GM23338 (cell line): ENCODE results near the gene THRB. TPM values are rescaled to one million over a fixed set of nuclear protein-coding genes. Genes with fewer than 3 reads are reported as not detected.

Experiments used
- ATAC-seq: fragments of 200-7000 bp; cut with Tn5 transposase; 3 replicates; pipeline ENCODE4 v1.9.1; 2020
- DNase-seq: peaks from one replicate; pipeline ENCODE4 v3.0.0-alpha.2; 2015; ENCODE audit warnings: low spot score
- H2AFZ ChIP-seq: fragments of 200-600 bp; sonication (generic); 2 replicates; pipeline ENCODE4 v1.8.0; 2016; ENCODE audit warnings: antibody characterized with exemption, mild to moderate bottlenecking, moderate library complexity
- H3F3A ChIP-seq: fragments of 200-600 bp; sonication (generic); replicated peaks from 2 replicates; pipeline ENCODE4 v1.8.0; 2017; ENCODE audit warnings: antibody characterized with exemption, mixed run types, low read depth
- H3K27ac ChIP-seq: fragments of 200-600 bp; sonication (generic); 2 replicates; pipeline ENCODE4 v1.6.1; 2016; ENCODE audit warnings: low read depth
- H3K27me3 ChIP-seq: fragments of 200-600 bp; sonication (generic); 2 replicates; pipeline ENCODE4 v1.8.0; 2016; ENCODE audit warnings: mild to moderate bottlenecking, mixed run types, moderate library complexity; ENCODE audit not compliant: insufficient read depth
- H3K36me3 ChIP-seq: fragments of 200-600 bp; sonication (generic); 2 replicates; pipeline ENCODE4 v1.8.0; 2016; ENCODE audit warnings: mild to moderate bottlenecking; ENCODE audit not compliant: insufficient read depth
- H3K4me1 ChIP-seq: fragments of 200-600 bp; sonication (generic); 2 replicates; pipeline ENCODE4 v1.8.0; 2016; ENCODE audit warnings: mild to moderate bottlenecking, moderate library complexity; ENCODE audit not compliant: insufficient read depth
- H3K4me2 ChIP-seq: fragments of 200-600 bp; sonication (generic); 2 replicates; pipeline ENCODE4 v1.7.1; 2017; ENCODE audit warnings: mixed run types
- H3K4me3 ChIP-seq: fragments of 200-600 bp; sonication (generic); 2 replicates; pipeline ENCODE4 v1.6.1; 2016; ENCODE audit warnings: mixed run types
- H3K79me2 ChIP-seq: fragments of 200-600 bp; sonication (generic); replicated peaks from 2 replicates; pipeline ENCODE4 v1.8.0; 2017; ENCODE audit warnings: mild to moderate bottlenecking; ENCODE audit not compliant: insufficient read depth
- H3K9me2 ChIP-seq: fragments of 200-600 bp; sonication (generic); 2 replicates; pipeline ENCODE4 v1.8.0; 2017; ENCODE audit not compliant: insufficient read depth
- H4K20me1 ChIP-seq: fragments of 200-600 bp; sonication (generic); replicated peaks from 2 replicates; pipeline ENCODE4 v1.8.0; 2017; ENCODE audit warnings: mild to moderate bottlenecking; ENCODE audit not compliant: insufficient read depth
- H3K27ac Mint-ChIP-seq: 2 replicates; pipeline ENCODE4 v1.8.0; 2020; ENCODE audit warnings: inconsistent platforms, mild to moderate bottlenecking, moderate library complexity, mixed read lengths
- H3K27me3 Mint-ChIP-seq: 3 replicates; pipeline ENCODE4 v1.8.0; 2022; ENCODE audit warnings: low read depth, mild to moderate bottlenecking, moderate library complexity, mixed read lengths, inconsistent platforms; ENCODE audit not compliant: insufficient read depth, poor library complexity
- H3K36me3 Mint-ChIP-seq: 3 replicates; pipeline ENCODE4 v1.8.0; 2021; ENCODE audit warnings: low read depth, mild to moderate bottlenecking, inconsistent platforms, moderate library complexity, mixed read lengths
- H3K4me1 Mint-ChIP-seq: 3 replicates; pipeline ENCODE4 v1.8.0; 2020; ENCODE audit warnings: mild to moderate bottlenecking, inconsistent platforms, mixed read lengths
- H3K4me3 Mint-ChIP-seq: 3 replicates; pipeline ENCODE4 v1.8.0; 2021; ENCODE audit warnings: moderate library complexity, mild to moderate bottlenecking, inconsistent platforms, mixed read lengths
- H3K9me3 Mint-ChIP-seq: 3 replicates; pipeline ENCODE4 v1.8.0; 2020; ENCODE audit warnings: moderate library complexity, mild to moderate bottlenecking, inconsistent platforms, mixed read lengths
- CREB1 ChIP-seq: fragments of 250-450 bp; sonication (Bioruptor Pico); IDR thresholded peaks from 2 replicates; pipeline ENCODE4 v1.5.0; 2020; ENCODE audit warnings: low read depth, mild to moderate bottlenecking, moderate library complexity
- EZH2 ChIP-seq: fragments of 200-600 bp; sonication (generic); IDR thresholded peaks from one replicate; pipeline ENCODE4 v1.8.0; 2017; ENCODE audit warnings: antibody characterized with exemption, mild to moderate bottlenecking, low read depth; ENCODE audit not compliant: unreplicated experiment
- NANOG ChIP-seq: IDR thresholded peaks from 2 replicates; pipeline ENCODE4 v1.6.1; 2016; ENCODE audit warnings: antibody characterized with exemption, borderline replicate concordance
- STAT1 ChIP-seq: IDR thresholded peaks from one replicate; pipeline ENCODE4 v1.6.1; 2016; ENCODE audit warnings: antibody characterized with exemption; ENCODE audit not compliant: unreplicated experiment
- ZNF331 ChIP-seq: fragments of 250-450 bp; sonication (Bioruptor Pico); IDR thresholded peaks from 2 replicates; pipeline ENCODE4 v1.5.0; 2020; ENCODE audit warnings: low read depth, mild to moderate bottlenecking, moderate library complexity
- polyA plus RNA-seq: library from polyadenylated mRNA; unstranded; fragments of >200 nt; fragmentation: Nextera tagmentation; extraction: Ambion mirVana; gene quantifications from 2 replicates; pipeline ENCODE4 v1.2.1, GENCODE V29; 2016
- total RNA-seq: library from RNA; depleted of rRNA; stranded (reverse); fragments of >200 nt; shearing (Covaris generic); gene quantifications from 2 replicates; pipeline ENCODE4 v1.2.3, GENCODE V29; 2014
- TF ChIP-seq, protein P1 (sequence below), 2 experiments: fragments of 200-600 bp in 1 of 2; sonication (generic) in 1 of 2; conservative IDR thresholded peaks; 2 replicates each; pipeline versions ENCODE4 v1.5.1 to v1.6.1; 2016 to 2017; ENCODE audit warnings: antibody characterized with exemption in 2 of 2, low read depth in 2 of 2, mild to moderate bottlenecking in 2 of 2, moderate library complexity in 1 of 2
- TF ChIP-seq, protein P2 (sequence below): fragments of 250-450 bp; sonication (Bioruptor Pico); IDR thresholded peaks from 2 replicates; pipeline ENCODE4 v1.5.0; 2020; ENCODE audit warnings: mild to moderate bottlenecking, moderate library complexity
- TF ChIP-seq, protein P3 (sequence below): IDR thresholded peaks from one replicate; pipeline ENCODE4 v1.6.1; 2018; ENCODE audit warnings: antibody characterized with exemption; ENCODE audit not compliant: unreplicated experiment

Gene THRB
- total and polyA plus RNA-seq, 2 experiments from 2014 or later = 1.7 to 3.2 TPM

DNA sequence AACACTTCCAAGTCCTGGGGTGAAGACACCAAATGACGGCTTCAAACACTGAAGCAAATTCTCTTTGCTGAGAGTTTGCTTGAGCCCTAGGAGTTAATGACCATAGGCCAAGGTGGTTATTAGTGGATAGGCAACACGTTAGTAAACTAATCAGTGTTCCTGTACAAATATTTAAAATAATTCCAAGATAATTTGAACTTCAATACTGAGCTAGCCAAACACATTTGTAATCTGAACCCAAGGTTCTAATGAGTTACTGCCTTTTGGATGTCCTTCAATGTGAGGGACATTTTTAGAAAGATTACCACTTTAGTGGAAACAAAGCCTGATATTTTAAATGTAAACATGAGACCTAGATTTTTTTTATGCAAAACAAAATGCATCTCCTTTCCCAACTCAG is 94.6 kb downstream of the THRB start (continued):
- TF ChIP-seq, protein P1, sequence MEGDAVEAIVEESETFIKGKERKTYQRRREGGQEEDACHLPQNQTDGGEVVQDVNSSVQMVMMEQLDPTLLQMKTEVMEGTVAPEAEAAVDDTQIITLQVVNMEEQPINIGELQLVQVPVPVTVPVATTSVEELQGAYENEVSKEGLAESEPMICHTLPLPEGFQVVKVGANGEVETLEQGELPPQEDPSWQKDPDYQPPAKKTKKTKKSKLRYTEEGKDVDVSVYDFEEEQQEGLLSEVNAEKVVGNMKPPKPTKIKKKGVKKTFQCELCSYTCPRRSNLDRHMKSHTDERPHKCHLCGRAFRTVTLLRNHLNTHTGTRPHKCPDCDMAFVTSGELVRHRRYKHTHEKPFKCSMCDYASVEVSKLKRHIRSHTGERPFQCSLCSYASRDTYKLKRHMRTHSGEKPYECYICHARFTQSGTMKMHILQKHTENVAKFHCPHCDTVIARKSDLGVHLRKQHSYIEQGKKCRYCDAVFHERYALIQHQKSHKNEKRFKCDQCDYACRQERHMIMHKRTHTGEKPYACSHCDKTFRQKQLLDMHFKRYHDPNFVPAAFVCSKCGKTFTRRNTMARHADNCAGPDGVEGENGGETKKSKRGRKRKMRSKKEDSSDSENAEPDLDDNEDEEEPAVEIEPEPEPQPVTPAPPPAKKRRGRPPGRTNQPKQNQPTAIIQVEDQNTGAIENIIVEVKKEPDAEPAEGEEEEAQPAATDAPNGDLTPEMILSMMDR (conservative IDR thresholded peaks at IDR 0.05; ENCODE audit: low read depth in 2 of 2) = no peak
- TF ChIP-seq ZNF331 (CRISPR knock-in tag) = no peak

DNA sequence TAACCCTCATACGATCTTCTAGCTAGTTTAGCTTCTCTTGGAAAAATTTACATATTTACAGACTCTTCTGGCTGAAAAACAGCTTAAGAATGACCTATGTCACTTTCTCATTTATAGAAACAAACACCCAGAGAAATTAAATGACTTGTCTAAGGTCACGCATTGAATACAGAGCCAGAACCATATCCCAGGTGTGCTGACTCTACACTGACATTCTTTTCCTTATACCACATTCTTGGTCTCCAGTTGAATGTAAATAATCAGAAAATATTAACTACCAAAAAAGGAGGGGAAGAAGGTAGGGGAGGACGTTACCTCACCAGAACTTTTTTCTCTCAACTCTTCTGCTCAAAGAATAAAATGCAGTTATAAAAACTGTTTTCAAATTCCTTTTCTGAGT is 95.0 kb downstream of the THRB start:
- no peak for ATAC-seq
- Histone ChIP-seq H2AFZ (no peak overlapping the region), H3F3A (no peaks in the 10 kb centered on the region), H3K4me1 (peaks cover 8% of the 10 kb centered on the region; the same call in 1 of the 2 replicates), H3K27ac (no peak overlapping the region), H4K20me1 (no peaks in the 10 kb centered on the region), H3K27me3 (peaks cover 9% of the 10 kb centered on the region; the same call in 1 of the 2 replicates), H3K4me2 (no peak overlapping the region), H3K36me3 (no peaks in the 10 kb centered on the region), H3K79me2 (no peaks in the 10 kb centered on the region), H3K9me2 (no peaks in the 10 kb centered on the region; the same call in 1 of the 2 replicates), H3K4me3 (no peak overlapping the region)
- H3K4me1 Mint-ChIP-seq = peaks cover 21% of the 10 kb centered on the region
- TF ChIP-seq NANOG (no peak), EZH2 (no peak), ZNF331 (CRISPR knock-in tag) (no peak), STAT1 (no peak), CREB1 (no peak)
- TF ChIP-seq, protein P2, sequence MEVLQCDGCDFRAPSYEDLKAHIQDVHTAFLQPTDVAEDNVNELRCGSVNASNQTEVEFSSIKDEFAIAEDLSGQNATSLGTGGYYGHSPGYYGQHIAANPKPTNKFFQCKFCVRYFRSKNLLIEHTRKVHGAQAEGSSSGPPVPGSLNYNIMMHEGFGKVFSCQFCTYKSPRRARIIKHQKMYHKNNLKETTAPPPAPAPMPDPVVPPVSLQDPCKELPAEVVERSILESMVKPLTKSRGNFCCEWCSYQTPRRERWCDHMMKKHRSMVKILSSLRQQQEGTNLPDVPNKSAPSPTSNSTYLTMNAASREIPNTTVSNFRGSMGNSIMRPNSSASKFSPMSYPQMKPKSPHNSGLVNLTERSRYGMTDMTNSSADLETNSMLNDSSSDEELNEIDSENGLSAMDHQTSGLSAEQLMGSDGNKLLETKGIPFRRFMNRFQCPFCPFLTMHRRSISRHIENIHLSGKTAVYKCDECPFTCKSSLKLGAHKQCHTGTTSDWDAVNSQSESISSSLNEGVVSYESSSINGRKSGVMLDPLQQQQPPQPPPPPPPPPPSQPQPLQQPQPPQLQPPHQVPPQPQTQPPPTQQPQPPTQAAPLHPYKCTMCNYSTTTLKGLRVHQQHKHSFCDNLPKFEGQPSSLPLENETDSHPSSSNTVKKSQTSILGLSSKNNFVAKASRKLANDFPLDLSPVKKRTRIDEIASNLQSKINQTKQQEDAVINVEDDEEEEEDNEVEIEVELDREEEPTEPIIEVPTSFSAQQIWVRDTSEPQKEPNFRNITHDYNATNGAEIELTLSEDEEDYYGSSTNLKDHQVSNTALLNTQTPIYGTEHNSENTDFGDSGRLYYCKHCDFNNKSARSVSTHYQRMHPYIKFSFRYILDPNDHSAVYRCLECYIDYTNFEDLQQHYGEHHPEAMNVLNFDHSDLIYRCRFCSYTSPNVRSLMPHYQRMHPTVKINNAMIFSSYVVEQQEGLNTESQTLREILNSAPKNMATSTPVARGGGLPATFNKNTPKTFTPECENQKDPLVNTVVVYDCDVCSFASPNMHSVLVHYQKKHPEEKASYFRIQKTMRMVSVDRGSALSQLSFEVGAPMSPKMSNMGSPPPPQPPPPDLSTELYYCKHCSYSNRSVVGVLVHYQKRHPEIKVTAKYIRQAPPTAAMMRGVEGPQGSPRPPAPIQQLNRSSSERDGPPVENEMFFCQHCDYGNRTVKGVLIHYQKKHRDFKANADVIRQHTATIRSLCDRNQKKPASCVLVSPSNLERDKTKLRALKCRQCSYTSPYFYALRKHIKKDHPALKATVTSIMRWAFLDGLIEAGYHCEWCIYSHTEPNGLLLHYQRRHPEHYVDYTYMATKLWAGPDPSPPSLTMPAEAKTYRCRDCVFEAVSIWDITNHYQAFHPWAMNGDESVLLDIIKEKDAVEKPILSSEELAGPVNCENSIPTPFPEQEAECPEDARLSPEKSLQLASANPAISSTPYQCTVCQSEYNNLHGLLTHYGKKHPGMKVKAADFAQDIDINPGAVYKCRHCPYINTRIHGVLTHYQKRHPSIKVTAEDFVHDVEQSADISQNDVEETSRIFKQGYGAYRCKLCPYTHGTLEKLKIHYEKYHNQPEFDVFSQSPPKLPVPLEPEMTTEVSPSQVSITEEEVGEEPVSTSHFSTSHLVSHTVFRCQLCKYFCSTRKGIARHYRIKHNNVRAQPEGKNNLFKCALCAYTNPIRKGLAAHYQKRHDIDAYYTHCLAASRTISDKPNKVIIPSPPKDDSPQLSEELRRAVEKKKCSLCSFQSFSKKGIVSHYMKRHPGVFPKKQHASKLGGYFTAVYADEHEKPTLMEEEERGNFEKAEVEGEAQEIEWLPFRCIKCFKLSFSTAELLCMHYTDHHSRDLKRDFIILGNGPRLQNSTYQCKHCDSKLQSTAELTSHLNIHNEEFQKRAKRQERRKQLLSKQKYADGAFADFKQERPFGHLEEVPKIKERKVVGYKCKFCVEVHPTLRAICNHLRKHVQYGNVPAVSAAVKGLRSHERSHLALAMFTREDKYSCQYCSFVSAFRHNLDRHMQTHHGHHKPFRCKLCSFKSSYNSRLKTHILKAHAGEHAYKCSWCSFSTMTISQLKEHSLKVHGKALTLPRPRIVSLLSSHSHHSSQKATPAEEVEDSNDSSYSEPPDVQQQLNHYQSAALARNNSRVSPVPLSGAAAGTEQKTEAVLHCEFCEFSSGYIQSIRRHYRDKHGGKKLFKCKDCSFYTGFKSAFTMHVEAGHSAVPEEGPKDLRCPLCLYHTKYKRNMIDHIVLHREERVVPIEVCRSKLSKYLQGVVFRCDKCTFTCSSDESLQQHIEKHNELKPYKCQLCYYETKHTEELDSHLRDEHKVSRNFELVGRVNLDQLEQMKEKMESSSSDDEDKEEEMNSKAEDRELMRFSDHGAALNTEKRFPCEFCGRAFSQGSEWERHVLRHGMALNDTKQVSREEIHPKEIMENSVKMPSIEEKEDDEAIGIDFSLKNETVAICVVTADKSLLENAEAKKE = no peak
- TF ChIP-seq, protein P3, sequence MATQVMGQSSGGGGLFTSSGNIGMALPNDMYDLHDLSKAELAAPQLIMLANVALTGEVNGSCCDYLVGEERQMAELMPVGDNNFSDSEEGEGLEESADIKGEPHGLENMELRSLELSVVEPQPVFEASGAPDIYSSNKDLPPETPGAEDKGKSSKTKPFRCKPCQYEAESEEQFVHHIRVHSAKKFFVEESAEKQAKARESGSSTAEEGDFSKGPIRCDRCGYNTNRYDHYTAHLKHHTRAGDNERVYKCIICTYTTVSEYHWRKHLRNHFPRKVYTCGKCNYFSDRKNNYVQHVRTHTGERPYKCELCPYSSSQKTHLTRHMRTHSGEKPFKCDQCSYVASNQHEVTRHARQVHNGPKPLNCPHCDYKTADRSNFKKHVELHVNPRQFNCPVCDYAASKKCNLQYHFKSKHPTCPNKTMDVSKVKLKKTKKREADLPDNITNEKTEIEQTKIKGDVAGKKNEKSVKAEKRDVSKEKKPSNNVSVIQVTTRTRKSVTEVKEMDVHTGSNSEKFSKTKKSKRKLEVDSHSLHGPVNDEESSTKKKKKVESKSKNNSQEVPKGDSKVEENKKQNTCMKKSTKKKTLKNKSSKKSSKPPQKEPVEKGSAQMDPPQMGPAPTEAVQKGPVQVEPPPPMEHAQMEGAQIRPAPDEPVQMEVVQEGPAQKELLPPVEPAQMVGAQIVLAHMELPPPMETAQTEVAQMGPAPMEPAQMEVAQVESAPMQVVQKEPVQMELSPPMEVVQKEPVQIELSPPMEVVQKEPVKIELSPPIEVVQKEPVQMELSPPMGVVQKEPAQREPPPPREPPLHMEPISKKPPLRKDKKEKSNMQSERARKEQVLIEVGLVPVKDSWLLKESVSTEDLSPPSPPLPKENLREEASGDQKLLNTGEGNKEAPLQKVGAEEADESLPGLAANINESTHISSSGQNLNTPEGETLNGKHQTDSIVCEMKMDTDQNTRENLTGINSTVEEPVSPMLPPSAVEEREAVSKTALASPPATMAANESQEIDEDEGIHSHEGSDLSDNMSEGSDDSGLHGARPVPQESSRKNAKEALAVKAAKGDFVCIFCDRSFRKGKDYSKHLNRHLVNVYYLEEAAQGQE = no peak
- TF ChIP-seq, protein P1 (conservative IDR thresholded peaks at IDR 0.05; ENCODE audit: low read depth in 2 of 2) = no peak
- H3K27me3 Mint-ChIP-seq = peaks cover 3% of the 10 kb centered on the region
- H3K9me3 Mint-ChIP-seq = peaks cover 12% of the 10 kb centered on the region; the same call in 2 of the 3 replicates
- DNase-seq = no peak
- H3K4me3 Mint-ChIP-seq = no peak overlapping the region
- no peak overlapping the region for H3K27ac Mint-ChIP-seq
- H3K36me3 Mint-ChIP-seq = no peaks in the 10 kb centered on the region; the same call in 2 of the 3 replicates
